GM13976 (cell line): ENCODE results near the gene XKRX.

Source experiments
- DNase-seq: peaks from one replicate; pipeline ENCODE4 v3.0.0; 2012; ENCODE audit warnings: low spot score
- CTCF ChIP-seq: IDR thresholded peaks from 2 replicates; pipeline ENCODE4 v1.5.1; 2012; ENCODE audit warnings: borderline replicate concordance, mild to moderate bottlenecking; ENCODE audit not compliant: insufficient read depth; ENCODE audit errors: extremely low read depth, missing control alignments, control extremely low read depth
- in situ Hi-C: fragments of 300-500 bp; cut with MboI; formaldehyde crosslinking; loops from one replicate; pipeline ENCODE4 v1.12.0; 2022; ENCODE audit warnings: low sequenced_read_pairs, mixed read lengths, inconsistent platforms; ENCODE audit not compliant: unreplicated experiment

XKRX gene

DNA sequence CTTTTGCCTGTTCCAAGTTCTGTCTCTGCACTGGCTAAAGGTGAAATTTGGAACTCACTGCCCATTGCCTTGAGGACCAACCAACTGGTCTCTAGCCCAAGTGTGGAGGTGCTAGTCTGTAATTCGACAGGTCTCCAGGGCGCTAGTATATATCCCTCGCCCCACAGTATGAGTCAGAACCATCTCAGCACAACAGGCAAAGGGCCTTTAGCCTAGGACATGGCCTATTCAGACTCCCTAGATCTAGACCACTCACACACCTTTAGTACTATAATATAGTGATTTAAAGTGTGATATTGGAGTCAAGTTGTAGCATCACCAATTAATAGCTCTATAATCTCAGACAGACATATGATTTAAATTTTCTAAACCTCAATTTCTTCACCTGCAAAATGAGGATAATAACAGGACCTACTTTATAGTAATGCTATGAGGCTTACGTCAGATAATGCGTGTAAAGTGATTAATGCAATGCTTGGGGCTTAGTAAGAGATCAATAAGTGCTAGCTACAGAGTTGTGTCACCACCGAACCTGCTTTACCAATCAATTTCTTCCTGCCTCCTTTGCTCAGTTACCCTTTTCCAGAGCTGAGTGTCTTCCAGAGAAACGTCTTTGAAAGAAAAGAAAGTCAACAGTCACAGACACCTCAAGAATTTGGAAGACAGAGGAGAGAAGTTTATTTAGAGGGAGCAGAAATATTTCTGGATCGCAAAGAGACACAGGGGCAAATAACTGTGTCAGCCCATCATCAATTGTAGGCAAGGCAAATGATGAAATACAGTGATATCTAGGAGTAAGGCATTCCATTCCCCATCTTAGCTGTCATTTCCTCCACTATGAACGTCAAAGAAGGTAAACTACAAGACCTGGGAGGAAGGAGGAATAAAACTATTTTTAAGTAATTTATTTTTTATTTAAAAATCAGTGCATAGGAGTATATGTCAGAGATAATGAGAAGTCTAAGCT lies 56.8 kb downstream of the XKRX start:
- no peak for DNase-seq
- no peak for TF ChIP-seq CTCF
- in situ Hi-C loops: no loop called here

GRCh38 chrX:100870527-100870926 lies 58.2 kb downstream of the XKRX start:
- TF ChIP-seq CTCF: no peak
- DNase-seq: no peak
- in situ Hi-C loops: no loop called here

GRCh38 chrX:100868273-100868672 lies 60.4 kb downstream of the XKRX start:
- in situ Hi-C loops: no loop called here
- no peak for DNase-seq
- TF ChIP-seq CTCF: no peak

DNA sequence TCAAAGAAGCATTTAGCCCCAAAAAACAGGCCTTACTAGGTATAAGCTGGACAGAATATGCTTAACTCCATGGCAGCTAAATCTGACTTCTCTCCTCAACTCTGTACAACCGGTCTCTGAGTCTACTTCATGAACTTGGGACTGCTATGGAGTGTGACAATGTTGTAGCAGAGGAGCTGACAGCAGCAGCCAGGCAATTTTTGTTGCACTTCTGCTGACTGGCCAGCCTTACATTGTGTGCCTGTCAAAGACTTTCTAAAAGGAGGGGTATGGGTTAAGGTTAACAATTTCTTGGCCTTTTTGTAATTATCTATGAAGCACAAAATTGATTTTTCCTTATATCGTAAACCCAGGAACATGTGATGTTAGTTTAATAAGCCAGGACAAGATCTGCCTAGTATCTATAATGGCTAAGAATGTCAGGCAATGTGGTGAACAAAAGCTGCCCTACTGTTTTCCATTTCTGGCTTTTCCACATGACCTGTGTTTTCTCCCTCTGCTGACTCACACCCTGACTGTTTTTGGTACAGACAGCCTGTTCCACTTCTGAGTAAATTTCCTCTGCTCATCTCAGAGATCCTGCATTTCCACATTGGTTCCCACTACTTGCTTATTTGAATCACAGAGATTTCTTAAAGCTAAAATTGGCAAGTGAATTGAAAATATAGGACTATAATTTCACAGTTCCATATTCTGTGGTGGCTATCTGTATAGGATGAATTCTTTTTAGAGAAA lies 63.9 kb downstream of the XKRX start:
- no peak for DNase-seq
- in situ Hi-C loops: no loop called here
- TF ChIP-seq CTCF: no peak
